ENCODE measurements around the gene TRIM3.

- TF ChIP-seq PPARA (CRISPR knock-in tag; IDR thresholded peaks at IDR 0.05; ENCODE audit: borderline replicate concordance), result no peak
- TF ChIP-seq ZFP3 (CRISPR knock-in tag; IDR thresholded peaks at IDR 0.05), result no peak
- no peak for TF ChIP-seq ESRRG (CRISPR knock-in tag; IDR thresholded peaks at IDR 0.05)
- no peak for TF ChIP-seq TCF4 (CRISPR knock-in tag; IDR thresholded peaks at IDR 0.05; ENCODE audit: borderline replicate concordance)
- no peak for TF ChIP-seq ARNTL (CRISPR knock-in tag; IDR thresholded peaks at IDR 0.05; ENCODE audit: borderline replicate concordance, low read depth)
- TF ChIP-seq OSR1 (CRISPR knock-in tag; IDR thresholded peaks at IDR 0.05), result no peak
- no peak for TF ChIP-seq GLIS3 (CRISPR knock-in tag; IDR thresholded peaks at IDR 0.05)
- TF ChIP-seq, protein P1, sequence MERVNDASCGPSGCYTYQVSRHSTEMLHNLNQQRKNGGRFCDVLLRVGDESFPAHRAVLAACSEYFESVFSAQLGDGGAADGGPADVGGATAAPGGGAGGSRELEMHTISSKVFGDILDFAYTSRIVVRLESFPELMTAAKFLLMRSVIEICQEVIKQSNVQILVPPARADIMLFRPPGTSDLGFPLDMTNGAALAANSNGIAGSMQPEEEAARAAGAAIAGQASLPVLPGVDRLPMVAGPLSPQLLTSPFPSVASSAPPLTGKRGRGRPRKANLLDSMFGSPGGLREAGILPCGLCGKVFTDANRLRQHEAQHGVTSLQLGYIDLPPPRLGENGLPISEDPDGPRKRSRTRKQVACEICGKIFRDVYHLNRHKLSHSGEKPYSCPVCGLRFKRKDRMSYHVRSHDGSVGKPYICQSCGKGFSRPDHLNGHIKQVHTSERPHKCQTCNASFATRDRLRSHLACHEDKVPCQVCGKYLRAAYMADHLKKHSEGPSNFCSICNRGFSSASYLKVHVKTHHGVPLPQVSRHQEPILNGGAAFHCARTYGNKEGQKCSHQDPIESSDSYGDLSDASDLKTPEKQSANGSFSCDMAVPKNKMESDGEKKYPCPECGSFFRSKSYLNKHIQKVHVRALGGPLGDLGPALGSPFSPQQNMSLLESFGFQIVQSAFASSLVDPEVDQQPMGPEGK (CRISPR knock-in tag; IDR thresholded peaks at IDR 0.05; ENCODE audit: borderline replicate concordance), result no peak
- no peak for TF ChIP-seq SNAI2 (CRISPR knock-in tag; IDR thresholded peaks at IDR 0.05)
- TF ChIP-seq RARB (CRISPR knock-in tag; IDR thresholded peaks at IDR 0.05), result no peak
These were observed 36.3 kb downstream of the TRIM3 start for GRCh38 chr11:6437423-6437822.

All from SK-N-SH treated with all-trans-retinoic acid at 6 μM for 48 hours (cell line).